Measurements from ENCODE around the gene CCDC38. TPM values are rescaled to one million over a fixed set of nuclear protein-coding genes. Genes with fewer than 3 reads are reported as not detected.
"Not testable (repeated sequence)": the region's sequence is repeated elsewhere in the genome, so short reads cannot be mapped to it uniquely, and the experiment has no call there.

CCDC38 gene
- total RNA-seq, 1 experiment from 2014 or later = 0.39 TPM

GRCh38 chr12:95975491-95975890, 33.1 kb upstream of the CCDC38 start:
- DNase-seq (ENCODE audit: low read depth in 1 of 2, low spot score in 2 of 2) = peak; percentile 59 to 70
- no peak overlapping the region for H3K27ac ChIP-seq
- peaks cover 11% of the 10 kb centered on the region for H3K4me1 ChIP-seq (replicated peaks)

GRCh38 chr12:95974358-95974757, 31.9 kb upstream of the CCDC38 start:
- H3K36me3 ChIP-seq = no peaks in the 10 kb centered on the region
- peaks cover 26% of the 10 kb centered on the region for H3K9me3 ChIP-seq (replicated peaks)
- DNase-seq (ENCODE audit: low read depth in 1 of 2, low spot score in 2 of 2) = peak in 1 of 2 experiments; percentile 50
- H3K4me1 ChIP-seq (replicated peaks) = peaks cover 11% of the 10 kb centered on the region
- peaks cover 10% of the 10 kb centered on the region; the same call in 1 of the 2 replicates for H3K27me3 ChIP-seq (replicated peaks)
- H3K4me3 ChIP-seq = no peak overlapping the region
- no peak overlapping the region for H3K27ac ChIP-seq

More at GRCh38 chr12:95975491-95975890, 33.1 kb upstream of the CCDC38 start:
- H3K9me3 ChIP-seq (replicated peaks) = peaks cover 26% of the 10 kb centered on the region
- no peak overlapping the region for H3K4me3 ChIP-seq
- H3K27me3 ChIP-seq (replicated peaks) = peaks cover 19% of the 10 kb centered on the region
- H3K36me3 ChIP-seq = no peaks in the 10 kb centered on the region

GRCh38 chr12:95972832-95973456, 30.5 kb upstream of the CCDC38 start:
- Histone ChIP-seq H3K4me1 (replicated peaks) (peaks cover 11% of the 10 kb centered on the region), H3K4me3 (no peak overlapping the region), H3K27ac (no peak overlapping the region), H3K36me3 (no peaks in the 10 kb centered on the region), H3K9me3 (replicated peaks) (peaks cover 25% of the 10 kb centered on the region), H3K27me3 (replicated peaks) (0 out of 2 replicates have a peak, but pooled peaks cover 3% of the 10 kb centered on the region)
- DNase-seq (ENCODE audit: low read depth in 1 of 2, low spot score in 2 of 2) = no peak

GRCh38 chr12:95970905-95971304, 28.5 kb upstream of the CCDC38 start:
- no peak overlapping the region for H3K4me3 ChIP-seq
- H3K27ac ChIP-seq = no peak overlapping the region
- H3K9me3 ChIP-seq (replicated peaks) = peaks cover 10% of the 10 kb centered on the region
- no peaks in the 10 kb centered on the region for H3K36me3 ChIP-seq
- peaks cover under 1% of the 10 kb centered on the region for H3K4me1 ChIP-seq (replicated peaks)
- no peak for DNase-seq (ENCODE audit: low read depth in 1 of 2, low spot score in 2 of 2)
- 0 out of 2 replicates have a peak, but pooled peaks cover 3% of the 10 kb centered on the region for H3K27me3 ChIP-seq (replicated peaks)

GRCh38 chr12:95969116-95969515, 26.7 kb upstream of the CCDC38 start:
- DNase-seq (ENCODE audit: low read depth in 1 of 2, low spot score in 2 of 2); H3K4me3 ChIP-seq; H3K9me3 ChIP-seq (replicated peaks); H3K27me3 ChIP-seq (replicated peaks); H3K27ac ChIP-seq; H3K4me1 ChIP-seq (replicated peaks); H3K36me3 ChIP-seq: not testable (repeated sequence)

- Histone ChIP-seq H3K4me3 (no peak overlapping the region), H3K4me1 (replicated peaks) (no peaks in the 10 kb centered on the region), H3K9me3 (replicated peaks) (no peaks in the 10 kb centered on the region), H3K36me3 (no peaks in the 10 kb centered on the region), H3K27ac (no peak overlapping the region), H3K27me3 (replicated peaks) (no peaks in the 10 kb centered on the region)
- no peak for DNase-seq (ENCODE audit: low read depth in 1 of 2, low spot score in 2 of 2)
Measured at GRCh38 chr12:95967301-95967700, 24.9 kb upstream of the CCDC38 start.

GRCh38 chr12:95966287-95966870, 24.0 kb upstream of the CCDC38 start:
- Histone ChIP-seq H3K4me1 (replicated peaks) (no peaks in the 10 kb centered on the region), H3K27me3 (replicated peaks) (no peaks in the 10 kb centered on the region), H3K9me3 (replicated peaks) (no peaks in the 10 kb centered on the region), H3K36me3 (no peaks in the 10 kb centered on the region), H3K4me3 (no peak overlapping the region), H3K27ac (no peak overlapping the region)
- no peak for DNase-seq (ENCODE audit: low read depth in 1 of 2, low spot score in 2 of 2)

GRCh38 chr12:95963096-95963495, 20.7 kb upstream of the CCDC38 start:
- Histone ChIP-seq H3K27ac (no peak overlapping the region), H3K27me3 (replicated peaks) (no peaks in the 10 kb centered on the region), H3K4me1 (replicated peaks) (no peaks in the 10 kb centered on the region), H3K9me3 (replicated peaks) (no peaks in the 10 kb centered on the region), H3K4me3 (no peak overlapping the region), H3K36me3 (no peaks in the 10 kb centered on the region)
- no peak for DNase-seq (ENCODE audit: low read depth in 1 of 2, low spot score in 2 of 2)

GRCh38 chr12:95962222-95962621, 19.8 kb upstream of the CCDC38 start:
- no peaks in the 10 kb centered on the region for H3K9me3 ChIP-seq (replicated peaks)
- no peaks in the 10 kb centered on the region for H3K36me3 ChIP-seq
- H3K4me1 ChIP-seq (replicated peaks) = no peaks in the 10 kb centered on the region
- H3K27ac ChIP-seq = no peak overlapping the region
- DNase-seq (ENCODE audit: low read depth in 1 of 2, low spot score in 2 of 2) = no peak
- H3K4me3 ChIP-seq = no peak overlapping the region
- 0 out of 2 replicates have a peak, but pooled peaks cover 2% of the 10 kb centered on the region for H3K27me3 ChIP-seq (replicated peaks)

GRCh38 chr12:95960241-95960640, 17.8 kb upstream of the CCDC38 start:
- H3K4me1 ChIP-seq (replicated peaks) = no peaks in the 10 kb centered on the region
- DNase-seq (ENCODE audit: low read depth in 1 of 2, low spot score in 2 of 2) = no peak

GRCh38 chr12:95959107-95959506, 16.7 kb upstream of the CCDC38 start:
- Histone ChIP-seq H3K4me1 (replicated peaks) (no peaks in the 10 kb centered on the region), H3K4me3 (no peak overlapping the region), H3K9me3 (replicated peaks) (no peaks in the 10 kb centered on the region), H3K36me3 (no peaks in the 10 kb centered on the region), H3K27ac (no peak overlapping the region), H3K27me3 (replicated peaks) (0 out of 2 replicates have a peak, but pooled peaks cover 2% of the 10 kb centered on the region)
- DNase-seq (ENCODE audit: low read depth in 1 of 2, low spot score in 2 of 2) = no peak

More at GRCh38 chr12:95960241-95960640, 17.8 kb upstream of the CCDC38 start:
- 0 out of 2 replicates have a peak, but pooled peaks cover 2% of the 10 kb centered on the region for H3K27me3 ChIP-seq (replicated peaks)
- no peak overlapping the region for H3K4me3 ChIP-seq
- H3K36me3 ChIP-seq = no peaks in the 10 kb centered on the region
- H3K9me3 ChIP-seq (replicated peaks) = no peaks in the 10 kb centered on the region
- no peak overlapping the region for H3K27ac ChIP-seq

GRCh38 chr12:95956557-95957145, 14.2 kb upstream of the CCDC38 start:
- no peaks in the 10 kb centered on the region for H3K36me3 ChIP-seq
- no peak overlapping the region for H3K4me3 ChIP-seq
- H3K27ac ChIP-seq = no peak overlapping the region
- DNase-seq (ENCODE audit: low read depth in 1 of 2, low spot score in 2 of 2) = no peak
- H3K27me3 ChIP-seq (replicated peaks) = 0 out of 2 replicates have a peak, but pooled peaks cover 2% of the 10 kb centered on the region
- H3K4me1 ChIP-seq (replicated peaks) = no peaks in the 10 kb centered on the region
- H3K9me3 ChIP-seq (replicated peaks) = no peaks in the 10 kb centered on the region

- H3K9me3 ChIP-seq (replicated peaks) = no peaks in the 10 kb centered on the region
- no peak overlapping the region for H3K27ac ChIP-seq
- H3K27me3 ChIP-seq (replicated peaks) = 0 out of 2 replicates have a peak, but pooled peaks cover 2% of the 10 kb centered on the region
- H3K36me3 ChIP-seq = no peaks in the 10 kb centered on the region
- no peaks in the 10 kb centered on the region for H3K4me1 ChIP-seq (replicated peaks)
- no peak overlapping the region for H3K4me3 ChIP-seq
- no peak for DNase-seq (ENCODE audit: low read depth in 1 of 2, low spot score in 2 of 2)
Measured at GRCh38 chr12:95955549-95956159, 13.2 kb upstream of the CCDC38 start.

GRCh38 chr12:95953000-95953399, 10.6 kb upstream of the CCDC38 start:
- H3K4me3 ChIP-seq = no peak overlapping the region
- no peaks in the 10 kb centered on the region for H3K36me3 ChIP-seq
- H3K27me3 ChIP-seq (replicated peaks) = 0 out of 2 replicates have a peak, but pooled peaks cover 2% of the 10 kb centered on the region
- no peaks in the 10 kb centered on the region for H3K9me3 ChIP-seq (replicated peaks)
- H3K4me1 ChIP-seq (replicated peaks) = no peaks in the 10 kb centered on the region
- no peak overlapping the region for H3K27ac ChIP-seq
- DNase-seq (ENCODE audit: low read depth in 1 of 2, low spot score in 2 of 2) = no peak
